Measurements from ENCODE around the gene RIMBP2.

Gene RIMBP2

GRCh38 chr12:130525384-130526172, 190.5 kb downstream of the RIMBP2 start:
- no peak for DNase-seq

- no peak for DNase-seq
Measured at GRCh38 chr12:130524759-130525158, 191.3 kb downstream of the RIMBP2 start.

- no peak for DNase-seq
Measured at GRCh38 chr12:130523863-130524614, 192.1 kb downstream of the RIMBP2 start.

- no peak for DNase-seq
Measured at GRCh38 chr12:130523208-130523607, 192.9 kb downstream of the RIMBP2 start.

GRCh38 chr12:130522244-130522834, 193.8 kb downstream of the RIMBP2 start:
- no peak for DNase-seq

- DNase-seq = no peak
Measured at GRCh38 chr12:130521375-130522124, 194.5 kb downstream of the RIMBP2 start.

GRCh38 chr12:130520784-130521183, 195.3 kb downstream of the RIMBP2 start:
- DNase-seq = no peak

- DNase-seq = no peak
Measured at GRCh38 chr12:130517588-130517987, 198.5 kb downstream of the RIMBP2 start.

GRCh38 chr12:130514149-130514551, 201.9 kb downstream of the RIMBP2 start:
- DNase-seq = no peak

GRCh38 chr12:130513556-130513955, 202.5 kb downstream of the RIMBP2 start:
- no peak for DNase-seq

- DNase-seq = no peak
Measured at GRCh38 chr12:130511285-130511684, 204.8 kb downstream of the RIMBP2 start.

GRCh38 chr12:130509454-130509853, 206.6 kb downstream of the RIMBP2 start:
- DNase-seq = no peak

- DNase-seq = no peak
Measured at GRCh38 chr12:130508847-130509246, 207.3 kb downstream of the RIMBP2 start.

- DNase-seq = no peak
Measured at GRCh38 chr12:130508318-130508717, 207.8 kb downstream of the RIMBP2 start.

GRCh38 chr12:130506844-130507243, 209.3 kb downstream of the RIMBP2 start:
- no peak for DNase-seq

GRCh38 chr12:130504840-130505175, 211.3 kb downstream of the RIMBP2 start:
- DNase-seq = no peak

GRCh38 chr12:130504110-130504839, 211.8 kb downstream of the RIMBP2 start:
- DNase-seq = no peak

- DNase-seq = no peak
Measured at GRCh38 chr12:130501821-130502220, 214.3 kb downstream of the RIMBP2 start.

GRCh38 chr12:130500835-130501330, 215.2 kb downstream of the RIMBP2 start:
- DNase-seq = no peak

- no peak for DNase-seq
Measured at GRCh38 chr12:130499474-130499873, 216.6 kb downstream of the RIMBP2 start.

GRCh38 chr12:130498589-130499385, 217.3 kb downstream of the RIMBP2 start:
- DNase-seq = no peak
